Measurements from ENCODE around the gene BMP6. TPM values are rescaled to one million over a fixed set of nuclear protein-coding genes. Genes with fewer than 3 reads are reported as not detected.

The BMP6 gene
- total and polyA plus RNA-seq, 10 of the 15 experiments (the other 5 are each of a cell fraction or from before 2014, with no cell fraction given), result 0.02 to 0.15 (median 0.05) TPM; not detected in 5

DNA sequence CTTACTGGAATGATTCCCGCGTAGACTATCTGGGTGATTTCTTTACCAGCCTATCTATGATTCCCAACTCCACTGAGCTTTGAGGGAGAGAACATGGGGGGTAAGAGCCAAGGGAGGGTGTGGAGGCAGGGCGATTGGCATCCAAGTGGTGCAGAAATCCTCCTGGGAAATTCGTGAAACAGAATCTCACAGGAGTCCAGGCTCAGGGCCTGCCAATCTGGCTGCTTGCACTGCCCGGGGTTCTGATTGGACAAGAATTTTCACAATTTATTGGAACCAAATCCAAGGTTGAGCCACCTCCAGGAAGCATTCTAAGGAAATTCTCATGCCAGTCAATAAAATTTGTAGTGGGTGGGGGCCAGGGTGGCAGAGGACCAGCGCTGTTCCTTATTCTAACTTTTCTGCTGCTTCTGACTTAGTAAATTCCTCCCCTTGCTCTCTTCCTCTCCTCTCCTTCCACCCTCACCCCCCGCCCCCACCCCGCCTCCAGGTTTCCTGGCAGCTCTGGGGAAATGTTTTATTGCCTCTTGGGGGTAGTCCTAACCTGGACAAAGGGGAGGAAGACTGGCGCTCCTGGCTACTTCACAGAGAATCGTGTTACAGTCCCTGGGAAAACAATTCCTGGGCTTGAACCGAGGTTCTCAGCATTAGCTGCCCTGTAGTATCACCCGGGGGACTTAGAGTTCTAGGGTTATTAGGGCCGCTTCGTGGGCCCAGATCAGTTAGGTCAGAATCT lies 3.1 kb downstream of the BMP6 start:
- no peak overlapping the region for H2AFZ ChIP-seq (ENCODE audit: control insufficient read depth, low read depth, low read length)
- ATAC-seq (no peak), DNase-seq (ENCODE audit: low read depth, low spot score) (no peak), FAIRE-seq (no peak)
- no peak overlapping the region for H3K4me3 ChIP-seq
- POLR2A ChIA-PET, result no interaction called here
- 35% methylated on average over 12 of the region's 14 CpGs for WGBS (ENCODE audit: insufficient coverage, insufficient replicate concordance, low lambda C conversion rate, missing lambda C conversion rate)
- no peaks in the 10 kb centered on the region for H3K9me3 ChIP-seq (replicated peaks; ENCODE audit: control insufficient read depth, insufficient read depth, low read length)
- peaks cover 3% of the 10 kb centered on the region; the same call in 1 of the 2 replicates for H3K4me1 ChIP-seq (ENCODE audit: control insufficient read depth, insufficient read depth, low read length)
- RAD21 ChIA-PET (ENCODE audit: unreplicated experiment), result interaction anchor here (1.2 kb wide), 1 partner anchor 330 kb away, joined by 3 read pairs; no protein-coding TSS in a partner anchor
- H3K9ac ChIP-seq (ENCODE audit: control insufficient read depth, insufficient read depth, low read length), result no peak overlapping the region
- intact Hi-C loops (cut with micrococcal nuclease; ENCODE audit: unreplicated experiment) (no loop called here), in situ Hi-C loops (cut with MboI) (no loop called here)
- BruUV-seq (replicated peaks), result no TSS peak
- TF ChIP-seq POLR2AphosphoS5 (IDR thresholded peaks at IDR 0.05; ENCODE audit: low read length) (no peak), NR2C2 (IDR thresholded peaks at IDR 0.05; ENCODE audit: borderline replicate concordance, control insufficient read depth, insufficient read length, low read depth) (no peak), SRF (IDR thresholded peaks at IDR 0.05; ENCODE audit: low read depth in 2 of 2, low read length in 2 of 2) (no peak), RUNX3 (IDR thresholded peaks at IDR 0.05; ENCODE audit: low read length) (no peak), ZSCAN29 (IDR thresholded peaks at IDR 0.05) (no peak), SREBF2 (IDR thresholded peaks at IDR 0.05; ENCODE audit: low read length) (no peak), ZNF217 (IDR thresholded peaks at IDR 0.05) (no peak), SPI1 (IDR thresholded peaks at IDR 0.05; ENCODE audit: borderline replicate concordance, insufficient read depth, low read depth, low read length) (no peak)
- TF ChIP-seq, protein P1, sequence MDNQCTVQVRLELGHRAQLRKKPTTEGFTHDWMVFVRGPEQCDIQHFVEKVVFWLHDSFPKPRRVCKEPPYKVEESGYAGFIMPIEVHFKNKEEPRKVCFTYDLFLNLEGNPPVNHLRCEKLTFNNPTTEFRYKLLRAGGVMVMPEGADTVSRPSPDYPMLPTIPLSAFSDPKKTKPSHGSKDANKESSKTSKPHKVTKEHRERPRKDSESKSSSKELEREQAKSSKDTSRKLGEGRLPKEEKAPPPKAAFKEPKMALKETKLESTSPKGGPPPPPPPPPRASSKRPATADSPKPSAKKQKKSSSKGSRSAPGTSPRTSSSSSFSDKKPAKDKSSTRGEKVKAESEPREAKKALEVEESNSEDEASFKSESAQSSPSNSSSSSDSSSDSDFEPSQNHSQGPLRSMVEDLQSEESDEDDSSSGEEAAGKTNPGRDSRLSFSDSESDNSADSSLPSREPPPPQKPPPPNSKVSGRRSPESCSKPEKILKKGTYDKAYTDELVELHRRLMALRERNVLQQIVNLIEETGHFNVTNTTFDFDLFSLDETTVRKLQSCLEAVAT (IDR thresholded peaks at IDR 0.05), result no peak
- no peaks in the 10 kb centered on the region for H4K20me1 ChIP-seq (ENCODE audit: control insufficient read depth, insufficient read depth)
- SMC1A ChIA-PET (ENCODE audit: uncharacterized antibody, unreplicated experiment), result interaction anchor here (0.7 kb wide), 1 partner anchor 639 kb away, joined by 3 read pairs; no protein-coding TSS in a partner anchor
- no peaks in the 10 kb centered on the region for H3K79me2 ChIP-seq (ENCODE audit: control insufficient read depth, insufficient read depth, low read length)
- H3K4me2 ChIP-seq (ENCODE audit: control insufficient read depth, insufficient read depth), result no peak overlapping the region
- H3K27ac ChIP-seq (ENCODE audit: control insufficient read depth, insufficient read depth), result no peak overlapping the region
- H3K27me3 ChIP-seq (replicated peaks in 1 of 2; ENCODE audit: control insufficient read depth in 2 of 2, insufficient read depth in 2 of 2, low read length in 1 of 2), result peaks cover 12 to 27% of the 10 kb centered on the region in 2 experiments
- H3K36me3 ChIP-seq (ENCODE audit: control insufficient read depth in 2 of 2, insufficient read depth in 2 of 2, low read length in 1 of 2), result no peaks in the 10 kb centered on the region
- CTCF ChIA-PET, result no interaction called here
